Ovary (tissue), 9 donors: Measurements from ENCODE around the gene APBB2. TPM values are rescaled to one million over a fixed set of nuclear protein-coding genes. Genes with fewer than 3 reads are reported as not detected.

ENCODE experiments used
- DNase-seq, 5 donors: peaks; one replicate each; pipeline ENCODE4 v3.0.0-alpha.2; 2019 to 2020
- H3K27ac ChIP-seq, 2 donors: fragments of 200-600 bp; one replicate each; pipeline versions ENCODE4 v1.5.1 to v1.8.0; 2019 to 2022
- H3K27me3 ChIP-seq: fragments of 200-600 bp; one replicate; pipeline ENCODE4 v1.8.0; 2022
- H3K36me3 ChIP-seq: fragments of 200-600 bp; sonication (generic); one replicate; pipeline ENCODE4 v1.5.1; 2019
- H3K4me1 ChIP-seq: one replicate; pipeline ENCODE4 v1.8.1; 2013; ENCODE audit warnings: mild to moderate bottlenecking, moderate library complexity; ENCODE audit not compliant: insufficient read depth
- H3K4me3 ChIP-seq: fragments of 200-600 bp; sonication (generic); one replicate; pipeline ENCODE4 v1.5.1; 2017
- H3K9me3 ChIP-seq, 2 donors: fragments of 200-600 bp in 1 of 2; sonication (generic) in 1 of 2; one replicate each; pipeline versions ENCODE4 v1.5.1 to v1.8.1; 2013 to 2019; ENCODE audit warnings: mild to moderate bottlenecking in 1 of 2, moderate library complexity in 1 of 2
- EP300 ChIP-seq: sonication (generic); formaldehyde crosslinking; IDR thresholded peaks from one replicate; pipeline ENCODE4 v1.6.1; 2017; ENCODE audit warnings: antibody characterized with exemption
- POLR2A ChIP-seq: fragments of 450-650 bp; IDR thresholded peaks from one replicate; pipeline ENCODE4 v1.6.1; 2017; ENCODE audit warnings: antibody characterized with exemption, mild to moderate bottlenecking, moderate library complexity
- WGBS, 3 donors: extraction: QIAGEN DNeasy Blood & Tissue Kit in 1 of 3; methylation state at CpG; one replicate each; pipeline versions ENCODE4 v1.1.5 to v1.1.7; 2013 to 2017; 5-methylcytosine and 5-hydroxymethylcytosine counted together
- intact Hi-C, 4 donors: fragments of 100-400 bp; cut with DNase I; formaldehyde crosslinking; loops; one replicate each; pipeline versions ENCODE4 v1.11.0 to v1.15.1; 2022 to 2023
- polyA plus RNA-seq, 2 donors: library from polyadenylated mRNA; stranded (reverse); fragments of 200-250 nt in 1 of 2; fragments of 350-450 nt in 1 of 2; fragmentation: Illumina TruSeq in 1 of 2; extraction: RNeasy Lipid Tissue Mini Kit (QIAGEN cat#74804) in 1 of 2; gene quantifications; one replicate each; pipeline ENCODE4 v1.2.3, GENCODE V29; 2013 to 2014
- total RNA-seq, 7 donors: library from RNA; depleted of rRNA in 2 of 7; stranded (reverse); fragments of >200 nt in 2 of 7; fragmentation: NEBNext Ultra II Directional in 3 of 7; extraction: Animal tissue kit (Norgen Biotek cat#: 25700) in 3 of 7; gene quantifications; one replicate each; pipeline versions ENCODE4 v1.1.0 to v1.2.4, GENCODE V29; 2016 to 2023
- TF ChIP-seq, protein P1 (sequence below), 3 donors: fragments of 450-650 bp in 2 of 3; fragments of 200-600 bp in 1 of 3; IDR thresholded peaks; one replicate each; pipeline versions ENCODE4 v1.5.1 to v1.8.0; 2016 to 2022; ENCODE audit warnings: antibody characterized with exemption in 3 of 3, mild to moderate bottlenecking in 1 of 3
- donor health status: DM: no; HTN: no; CAD: no; lungs with moderate emphysema.
- donor health status: DM: no; HTN: no; CAD: no.
- donor health status: Bipolar disorder and iron deficiency.
- donor health status: DM: yes; HTN: yes; CAD: no.
- donor health status: DM: no; HTN: no; CAD: no.
- donor health status: DM: yes; HTN: yes; CAD: no.

APBB2 gene
- total and polyA plus RNA-seq, 9 donors = 30.9 to 163 (median 80.1) TPM

DNA sequence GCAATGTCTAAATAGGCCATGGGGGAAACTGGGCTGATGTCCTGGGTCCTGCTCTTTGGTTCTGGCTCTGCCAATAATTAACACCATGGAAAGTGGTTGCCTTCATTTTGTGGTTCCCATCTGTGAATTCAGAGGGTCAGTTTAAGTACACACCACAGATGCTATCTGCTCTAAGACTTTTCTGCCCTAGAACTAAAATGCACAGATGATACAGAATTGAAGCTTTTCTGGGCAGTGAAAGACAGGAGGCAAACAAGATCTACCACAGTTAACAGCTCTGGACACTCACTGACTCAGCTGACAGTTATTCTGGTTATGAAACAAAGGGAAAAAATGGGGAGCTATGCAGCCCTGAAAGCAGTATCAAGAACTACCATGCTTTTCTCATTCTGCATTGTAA, 37.3 kb downstream of the APBB2 start:
- TF ChIP-seq POLR2A (no peak), EP300 (no peak)
- TF ChIP-seq, protein P1, sequence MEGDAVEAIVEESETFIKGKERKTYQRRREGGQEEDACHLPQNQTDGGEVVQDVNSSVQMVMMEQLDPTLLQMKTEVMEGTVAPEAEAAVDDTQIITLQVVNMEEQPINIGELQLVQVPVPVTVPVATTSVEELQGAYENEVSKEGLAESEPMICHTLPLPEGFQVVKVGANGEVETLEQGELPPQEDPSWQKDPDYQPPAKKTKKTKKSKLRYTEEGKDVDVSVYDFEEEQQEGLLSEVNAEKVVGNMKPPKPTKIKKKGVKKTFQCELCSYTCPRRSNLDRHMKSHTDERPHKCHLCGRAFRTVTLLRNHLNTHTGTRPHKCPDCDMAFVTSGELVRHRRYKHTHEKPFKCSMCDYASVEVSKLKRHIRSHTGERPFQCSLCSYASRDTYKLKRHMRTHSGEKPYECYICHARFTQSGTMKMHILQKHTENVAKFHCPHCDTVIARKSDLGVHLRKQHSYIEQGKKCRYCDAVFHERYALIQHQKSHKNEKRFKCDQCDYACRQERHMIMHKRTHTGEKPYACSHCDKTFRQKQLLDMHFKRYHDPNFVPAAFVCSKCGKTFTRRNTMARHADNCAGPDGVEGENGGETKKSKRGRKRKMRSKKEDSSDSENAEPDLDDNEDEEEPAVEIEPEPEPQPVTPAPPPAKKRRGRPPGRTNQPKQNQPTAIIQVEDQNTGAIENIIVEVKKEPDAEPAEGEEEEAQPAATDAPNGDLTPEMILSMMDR (IDR thresholded peaks at IDR 0.05) = no peak
- no peak overlapping the region for H3K4me3 ChIP-seq
- intact Hi-C loops = no loop called here

DNA sequence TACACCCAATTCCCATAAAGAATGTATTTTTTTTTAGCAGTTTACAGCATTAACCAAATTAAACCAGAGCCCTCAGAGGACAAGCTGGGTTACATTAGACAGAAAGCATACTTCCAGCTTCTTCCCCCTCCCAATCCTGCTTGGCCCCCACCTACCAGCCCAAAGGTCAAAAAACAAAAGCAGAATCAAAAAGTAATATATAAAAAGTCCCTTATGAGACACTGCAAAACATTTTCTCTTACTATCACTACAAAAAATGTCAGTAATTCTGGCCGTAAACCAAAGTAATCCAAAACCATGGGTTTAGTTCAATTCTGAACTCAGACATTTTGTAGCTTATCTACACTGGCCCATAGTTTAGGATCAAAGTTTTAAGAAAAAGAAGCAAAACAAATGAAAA, 38.0 kb downstream of the APBB2 start:
- TF ChIP-seq EP300 = no peak
- TF ChIP-seq, protein P1 (IDR thresholded peaks at IDR 0.05) = no peak
- TF ChIP-seq POLR2A = no peak
- intact Hi-C loops = no loop called here

More for the DNA sequence above, 37.3 kb downstream of the APBB2 start:
- H3K36me3 ChIP-seq = no peaks in the 10 kb centered on the region
- peaks cover 12% of the 10 kb centered on the region for H3K4me1 ChIP-seq
- no peak for DNase-seq
- no peaks in the 10 kb centered on the region for H3K27me3 ChIP-seq
- no peaks in the 10 kb centered on the region for H3K9me3 ChIP-seq
- no peak overlapping the region for H3K27ac ChIP-seq

DNA sequence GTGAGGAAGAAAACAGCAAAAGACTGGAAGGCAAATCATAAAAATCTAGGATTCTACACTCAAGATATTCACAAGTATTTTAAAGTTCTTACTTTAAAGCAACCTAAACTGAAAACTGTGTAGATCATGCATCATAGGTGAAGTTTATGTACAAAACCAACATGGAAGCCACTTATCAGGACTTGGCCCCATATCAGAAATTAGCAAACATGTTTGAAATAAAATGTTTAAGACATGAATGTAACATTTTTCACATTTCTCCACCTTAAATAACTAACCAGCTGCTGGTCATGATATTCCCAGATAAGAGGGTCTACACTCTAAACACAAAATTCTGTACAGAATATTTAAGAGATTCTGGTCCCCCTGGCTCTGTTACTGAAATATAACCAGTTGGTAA, 38.5 kb downstream of the APBB2 start:
- Histone ChIP-seq H3K9me3 (no peaks in the 10 kb centered on the region), H3K4me3 (no peak overlapping the region), H3K27me3 (no peaks in the 10 kb centered on the region), H3K4me1 (peaks cover 15% of the 10 kb centered on the region), H3K27ac (peak overlapping the region in 1 of 2 donors; percentile 10), H3K36me3 (no peaks in the 10 kb centered on the region)
- no peak for DNase-seq
- TF ChIP-seq POLR2A (no peak), EP300 (no peak)
- TF ChIP-seq, protein P1 (IDR thresholded peaks at IDR 0.05) = no peak
- intact Hi-C loops = no loop called here

More for the DNA sequence above, 38.0 kb downstream of the APBB2 start:
- H3K9me3 ChIP-seq = no peaks in the 10 kb centered on the region
- DNase-seq = no peak
- WGBS, 3 donors = 3 to 17% (median 11%) methylated on average over 1 of the region's 1 CpG
- no peaks in the 10 kb centered on the region for H3K27me3 ChIP-seq
- peaks cover 12% of the 10 kb centered on the region for H3K4me1 ChIP-seq
- peak overlapping the region in 1 of 2 donors; percentile 10 for H3K27ac ChIP-seq
- no peak overlapping the region for H3K4me3 ChIP-seq
- no peaks in the 10 kb centered on the region for H3K36me3 ChIP-seq

DNA sequence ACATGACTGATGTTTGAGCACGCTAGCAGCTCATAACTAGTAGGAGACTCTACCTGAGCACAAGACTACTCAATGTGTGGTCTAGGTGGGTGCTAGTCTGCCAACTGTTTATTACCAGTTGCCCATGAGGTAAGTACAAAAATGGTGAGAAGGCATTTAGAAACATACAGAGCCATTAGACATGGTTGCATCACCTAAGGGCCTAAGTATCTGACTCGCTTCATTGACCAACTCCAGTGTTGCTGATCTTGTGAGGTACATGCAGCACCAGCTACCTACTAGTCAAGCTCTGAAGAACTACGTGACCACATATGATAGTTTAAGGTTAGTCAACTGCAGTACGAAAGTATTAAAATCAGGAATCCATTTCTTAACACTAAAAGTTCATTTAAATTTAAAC, 39.9 kb downstream of the APBB2 start:
- intact Hi-C loops = no loop called here
- no peaks in the 10 kb centered on the region for H3K36me3 ChIP-seq
- WGBS, 3 donors = 96 to 99% (median 99%) methylated on average over 4 of the region's 4 CpGs
- TF ChIP-seq EP300 (no peak), POLR2A (no peak)
- TF ChIP-seq, protein P1 (IDR thresholded peaks at IDR 0.05) = no peak
- no peaks in the 10 kb centered on the region for H3K9me3 ChIP-seq
- no peaks in the 10 kb centered on the region for H3K27me3 ChIP-seq
- no peak overlapping the region for H3K27ac ChIP-seq
- DNase-seq = no peak
- H3K4me1 ChIP-seq = peaks cover 10% of the 10 kb centered on the region
- H3K4me3 ChIP-seq = no peak overlapping the region

DNA sequence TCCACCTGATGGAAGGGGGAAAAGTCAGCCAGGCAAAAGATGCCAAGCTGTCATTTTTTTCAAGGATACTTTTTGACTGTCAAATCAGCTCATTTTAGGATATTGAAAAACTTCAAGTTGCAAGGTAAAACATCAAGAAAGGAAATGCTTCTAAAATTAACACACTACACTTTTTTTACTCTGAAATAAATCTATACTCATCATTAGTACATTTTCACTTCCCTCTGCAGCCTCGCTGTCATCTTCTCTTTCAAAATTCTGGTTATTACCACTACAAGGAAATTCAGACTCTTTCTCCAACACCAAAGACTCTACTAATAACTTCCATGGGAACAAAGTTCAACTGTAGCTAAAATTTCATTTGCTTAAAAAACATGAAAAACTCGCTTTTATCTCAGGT, 41.6 kb downstream of the APBB2 start:
- WGBS, 3 donors = 89 to 94% (median 90%) methylated on average over 2 of the region's 2 CpGs
- Histone ChIP-seq H3K4me1 (peaks cover 3% of the 10 kb centered on the region), H3K4me3 (no peak overlapping the region), H3K9me3 (no peaks in the 10 kb centered on the region), H3K36me3 (no peaks in the 10 kb centered on the region), H3K27me3 (no peaks in the 10 kb centered on the region), H3K27ac (no peak overlapping the region)
- intact Hi-C loops = no loop called here
- no peak for DNase-seq
- TF ChIP-seq POLR2A = no peak
- no peak for TF ChIP-seq EP300
- TF ChIP-seq, protein P1 (IDR thresholded peaks at IDR 0.05) = no peak
